Retinal pigment epithelial cell (primary cell): ENCODE data around the gene IRAK4.

Source experiments
- DNase-seq: peaks from one replicate; pipeline ENCODE4 v3.0.0-alpha.2; 2010; ENCODE audit warnings: low read depth
- H3K4me3 ChIP-seq: 2 replicates; pipeline ENCODE4 v1.5.1; 2011; ENCODE audit warnings: mild to moderate bottlenecking, low read length, control low read depth, moderate library complexity
- TF ChIP-seq, protein P1 (sequence below): conservative IDR thresholded peaks from 2 replicates; pipeline ENCODE4 v1.5.1; 2011; ENCODE audit warnings: low read depth, low read length, control low read depth, inconsistent platforms

The IRAK4 gene

DNA sequence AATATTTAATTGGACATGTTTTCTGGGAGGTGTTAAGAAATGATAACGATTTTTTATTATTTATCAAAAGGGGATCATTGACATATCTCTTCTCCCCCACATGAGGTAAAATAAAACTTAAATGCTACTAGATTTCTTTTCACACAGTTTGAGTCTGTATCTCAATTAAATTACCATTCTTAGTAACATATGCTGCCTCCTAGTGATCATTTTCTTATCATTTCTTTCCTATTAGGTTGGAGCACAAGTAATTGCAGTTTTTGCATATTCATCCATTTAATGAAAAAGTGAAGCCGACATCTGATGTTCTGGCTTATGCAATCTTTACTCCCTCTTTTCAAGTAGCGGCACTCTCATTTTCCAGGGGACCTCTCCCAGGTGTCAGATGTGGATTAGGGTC lies 25.1 kb upstream of the IRAK4 start:
- no peak overlapping the region for H3K4me3 ChIP-seq
- TF ChIP-seq, protein P1, sequence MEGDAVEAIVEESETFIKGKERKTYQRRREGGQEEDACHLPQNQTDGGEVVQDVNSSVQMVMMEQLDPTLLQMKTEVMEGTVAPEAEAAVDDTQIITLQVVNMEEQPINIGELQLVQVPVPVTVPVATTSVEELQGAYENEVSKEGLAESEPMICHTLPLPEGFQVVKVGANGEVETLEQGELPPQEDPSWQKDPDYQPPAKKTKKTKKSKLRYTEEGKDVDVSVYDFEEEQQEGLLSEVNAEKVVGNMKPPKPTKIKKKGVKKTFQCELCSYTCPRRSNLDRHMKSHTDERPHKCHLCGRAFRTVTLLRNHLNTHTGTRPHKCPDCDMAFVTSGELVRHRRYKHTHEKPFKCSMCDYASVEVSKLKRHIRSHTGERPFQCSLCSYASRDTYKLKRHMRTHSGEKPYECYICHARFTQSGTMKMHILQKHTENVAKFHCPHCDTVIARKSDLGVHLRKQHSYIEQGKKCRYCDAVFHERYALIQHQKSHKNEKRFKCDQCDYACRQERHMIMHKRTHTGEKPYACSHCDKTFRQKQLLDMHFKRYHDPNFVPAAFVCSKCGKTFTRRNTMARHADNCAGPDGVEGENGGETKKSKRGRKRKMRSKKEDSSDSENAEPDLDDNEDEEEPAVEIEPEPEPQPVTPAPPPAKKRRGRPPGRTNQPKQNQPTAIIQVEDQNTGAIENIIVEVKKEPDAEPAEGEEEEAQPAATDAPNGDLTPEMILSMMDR, result no peak
- no peak for DNase-seq

DNA sequence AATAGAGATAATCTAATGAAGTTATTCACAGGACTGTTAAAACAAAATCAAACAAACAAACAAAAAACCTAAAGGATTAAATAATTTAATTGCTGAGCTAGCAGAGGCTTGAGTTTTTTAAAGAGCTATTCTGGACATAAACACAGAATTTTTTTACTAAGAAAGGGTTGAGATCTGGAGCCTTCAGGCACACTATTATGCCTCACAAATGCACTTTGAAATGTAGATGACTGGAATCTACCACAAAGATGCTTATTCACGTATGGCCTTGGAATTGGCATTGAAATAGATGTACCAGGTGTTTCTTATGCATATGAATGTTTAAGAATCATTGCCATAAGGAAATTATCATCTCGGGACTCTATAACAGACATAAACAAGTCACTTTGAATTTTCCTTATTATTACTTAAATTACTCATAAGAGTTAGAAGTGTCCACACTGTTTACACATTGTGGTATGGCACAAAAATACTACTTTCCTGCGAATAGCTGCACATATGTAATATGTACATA lies 21.8 kb upstream of the IRAK4 start:
- TF ChIP-seq, protein P1, result no peak
- DNase-seq, result no peak
- H3K4me3 ChIP-seq, result no peak overlapping the region

GRCh38 chr12:43737646-43738045 lies 21.1 kb upstream of the IRAK4 start:
- no peak overlapping the region for H3K4me3 ChIP-seq
- no peak for DNase-seq
- TF ChIP-seq, protein P1, result no peak

DNA sequence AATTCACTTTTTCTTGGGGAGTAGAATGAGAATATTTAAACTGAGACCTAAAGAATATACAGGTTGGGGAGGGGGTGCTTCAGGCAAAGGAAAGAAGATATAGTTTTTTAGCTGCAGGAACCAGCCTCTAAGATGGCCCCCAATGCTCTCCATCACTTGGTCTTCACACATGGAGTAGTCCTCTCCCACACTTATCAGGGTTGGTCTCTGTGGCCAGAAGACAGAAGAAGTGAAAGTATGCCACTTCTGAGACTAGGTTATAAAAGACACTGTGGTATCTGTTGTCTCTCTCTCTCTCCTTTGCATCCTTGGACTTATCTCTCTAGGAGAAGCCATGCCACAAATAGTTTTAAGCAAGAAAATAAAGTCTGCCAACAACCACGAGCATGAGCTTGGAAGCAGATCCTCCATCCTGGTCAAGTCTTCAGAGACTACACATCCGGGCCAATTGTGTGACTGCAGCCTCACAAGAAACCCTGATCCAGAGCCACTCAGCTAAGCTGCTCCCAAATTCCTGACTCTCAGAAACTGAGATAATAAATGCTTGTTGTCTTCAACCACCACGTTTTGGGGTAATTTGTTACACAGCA lies 18.1 kb upstream of the IRAK4 start:
- DNase-seq, result no peak
- H3K4me3 ChIP-seq, result no peak overlapping the region
- TF ChIP-seq, protein P1, result no peak

GRCh38 chr12:43742106-43742505 lies 16.6 kb upstream of the IRAK4 start:
- TF ChIP-seq, protein P1, result no peak
- DNase-seq, result peak; percentile 9

DNA sequence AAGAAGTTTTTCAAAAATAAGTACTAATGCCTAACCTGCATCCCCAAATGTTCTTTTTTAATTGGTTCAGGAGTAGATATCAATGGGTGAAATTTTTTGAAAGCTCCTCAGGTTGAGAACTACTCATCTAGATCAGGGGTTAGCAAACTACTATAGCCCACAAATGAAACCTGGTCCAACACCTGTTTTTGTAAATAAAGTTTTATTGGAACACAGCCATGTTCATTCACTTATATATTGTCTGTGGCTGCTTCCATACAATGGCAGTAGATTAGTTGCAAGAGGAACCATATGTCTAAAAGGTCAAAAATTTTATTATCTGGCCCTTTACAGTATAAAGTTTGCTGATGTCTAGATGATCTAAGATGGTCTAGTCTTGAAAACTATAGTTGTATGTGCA lies 13.9 kb upstream of the IRAK4 start:
- TF ChIP-seq, protein P1, result no peak
- no peak for DNase-seq

More at GRCh38 chr12:43742106-43742505, 16.6 kb upstream of the IRAK4 start:
- no peak overlapping the region for H3K4me3 ChIP-seq

GRCh38 chr12:43749016-43749415 lies 9.7 kb upstream of the IRAK4 start:
- TF ChIP-seq, protein P1, result no peak
- no peak for DNase-seq
- H3K4me3 ChIP-seq, result no peak overlapping the region

More for the DNA sequence above, 13.9 kb upstream of the IRAK4 start:
- H3K4me3 ChIP-seq, result no peak overlapping the region
